ENCODE data around the gene TESMIN.

TESMIN gene

GRCh38 chr11:68658097-68658496 lies 93.2 kb downstream of the TESMIN start:
- DNase-seq: no peak

Data from activated effector memory CD4-positive, alpha-beta T cell treated with anti-CD3 and anti-CD28 coated beads, Interleukin-2, amount 50 U/mL, for 16 hours (primary cell).